K562 (cell line): ENCODE results near the gene TRIM47. TPM values are rescaled to one million over a fixed set of nuclear protein-coding genes. Genes with fewer than 3 reads are reported as not detected.

ENCODE experiments used
- ATAC-seq: fragments of 200-7000 bp; cut with Tn5 transposase; 3 replicates; pipeline ENCODE4 v1.9.1; 2020; ENCODE audit warnings: moderate library complexity
- BruUV-seq: library from RNA; stranded (reverse); fragments of 400-500 nt; replicated peaks from 2 replicates; lab custom pipeline; 2021; lab: Mats Ljungman, UMichigan
- CTCF ChIA-PET: fragments of 300-600 bp; formaldehyde crosslinking; extraction: SDS; loops from one replicate; lab custom pipeline; 2021; ENCODE audit warnings: low intra/inter-chr PET ratio; lab: Yijun Ruan, JAX
- POLR2A ChIA-PET: fragments of 300-600, 350-650 bp; sonication (Branson Sonifier 250); formaldehyde crosslinking; extraction: SDS; loops from one replicate; lab custom pipeline; 2021; ENCODE audit warnings: antibody characterized with exemption, inconsistent platforms; lab: Yijun Ruan, JAX
- DNase-seq, 4 experiments: peaks; one replicate each; pipeline versions ENCODE4 v3.0.0 to v3.0.0-alpha.2; 2011 to 2018; ENCODE audit warnings: low spot score in 3 of 4, mixed read lengths in 3 of 4; ENCODE audit errors: extremely low read depth in 1 of 4
- FAIRE-seq: peaks from 2 replicates; lab custom pipeline; 2011; peaks lifted over from hg19 to GRCh38; lab: Jason Lieb, UNC
- H2AFZ ChIP-seq: 2 replicates; pipeline ENCODE4 v1.6.0; 2011; ENCODE audit warnings: low read depth, low read length, control low read depth, inconsistent platforms
- H3K27ac ChIP-seq: fragments of 200-600 bp; 3 replicates; pipeline ENCODE4 v1.8.0; 2011; ENCODE audit warnings: low read depth, mild to moderate bottlenecking, control low read depth, inconsistent platforms, low read length, moderate library complexity, mixed read lengths; ENCODE audit errors: extremely low read depth
- H3K27me3 ChIP-seq, 2 experiments: fragments of 300-600 bp in 1 of 2; 2 replicates in 1 of 2; 3 replicates in 1 of 2; pipeline versions ENCODE4 v1.6.0 to v1.8.0; 2011; ENCODE audit warnings: inconsistent platforms in 2 of 2, low read length in 2 of 2, mild to moderate bottlenecking in 1 of 2, mixed read lengths in 1 of 2, moderate library complexity in 1 of 2; ENCODE audit not compliant: control insufficient read depth in 2 of 2, insufficient read depth in 2 of 2
- H3K36me3 ChIP-seq: fragments of 300-600 bp; 3 replicates; pipeline ENCODE4 v1.8.0; 2011; ENCODE audit warnings: mild to moderate bottlenecking, low read length, inconsistent platforms; ENCODE audit not compliant: control insufficient read depth, insufficient read depth
- H3K4me1 ChIP-seq, 2 experiments: fragments of 200-600 bp in 1 of 2; replicated peaks in 1 of 2; 2 replicates in 1 of 2; 3 replicates in 1 of 2; pipeline versions ENCODE4 v1.5.1 to v1.8.0; 2011; ENCODE audit warnings: inconsistent platforms in 2 of 2, low read length in 2 of 2, mild to moderate bottlenecking in 1 of 2, mixed read lengths in 1 of 2, moderate library complexity in 1 of 2; ENCODE audit not compliant: control insufficient read depth in 2 of 2, insufficient read depth in 2 of 2
- H3K4me2 ChIP-seq: 2 replicates; pipeline ENCODE4 v1.6.1; 2011; ENCODE audit warnings: low read length, control low read depth, inconsistent platforms, mixed read lengths; ENCODE audit not compliant: insufficient read depth
- H3K4me3 ChIP-seq: fragments of 200-600 bp; sonication (generic), shearing (Covaris generic); 2 replicates; pipeline ENCODE4 v1.5.1; 2016; ENCODE audit warnings: control low read depth, inconsistent platforms
- H3K79me2 ChIP-seq: fragments of 200-600 bp; 3 replicates; pipeline ENCODE4 v1.8.0; 2011; ENCODE audit warnings: low read length, inconsistent platforms; ENCODE audit not compliant: control insufficient read depth, insufficient read depth
- H3K9ac ChIP-seq, 2 experiments: 2 replicates each; pipeline versions ENCODE4 v1.6.0 to v1.6.1; 2011; ENCODE audit warnings: low read depth in 2 of 2, low read length in 2 of 2, control low read depth in 1 of 2, inconsistent platforms in 1 of 2, mild to moderate bottlenecking in 1 of 2, mixed read lengths in 1 of 2; ENCODE audit not compliant: insufficient read depth in 1 of 2
- H3K9me1 ChIP-seq: one replicate; pipeline ENCODE4 v1.6.0; 2011; ENCODE audit warnings: inconsistent platforms, mild to moderate bottlenecking, low read length, moderate library complexity; ENCODE audit not compliant: control insufficient read depth, insufficient read depth
- H3K9me3 ChIP-seq: replicated peaks from 2 replicates; pipeline ENCODE4 v1.5.1; 2011; ENCODE audit warnings: low read depth, low read length, inconsistent platforms; ENCODE audit not compliant: control insufficient read depth, insufficient read depth
- H4K20me1 ChIP-seq: replicated peaks from 2 replicates; pipeline ENCODE4 v1.6.1; 2011; ENCODE audit warnings: low read length, inconsistent platforms, mixed read lengths; ENCODE audit not compliant: control insufficient read depth, insufficient read depth
- CTBP1 ChIP-seq: fragments of 450-650 bp; IDR thresholded peaks from 2 replicates; pipeline ENCODE4 v1.6.1; 2016; ENCODE audit warnings: borderline replicate concordance
- DPF2 ChIP-seq: fragments of 450-650 bp; IDR thresholded peaks from 2 replicates; pipeline ENCODE4 v1.6.1; 2016
- ETV1 ChIP-seq: fragments of 450-650 bp; conservative IDR thresholded peaks from 2 replicates; pipeline ENCODE4 v1.6.1; 2016; ENCODE audit warnings: missing genetic modification characterization, control low read depth, low read depth, missing compliant biosample characterization
- HNRNPK ChIP-seq: fragments of 200-400 bp; formaldehyde crosslinking; IDR thresholded peaks from one replicate; pipeline ENCODE4 v1.6.1; 2018; ENCODE audit warnings: mild to moderate bottlenecking, low read depth, low read length; ENCODE audit not compliant: poor library complexity, severe bottlenecking
- KLF16 ChIP-seq: IDR thresholded peaks from 2 replicates; pipeline ENCODE4 v1.6.1; 2016; ENCODE audit warnings: antibody characterized with exemption
- MLX ChIP-seq, 2 experiments: fragments of 450-650 bp in 1 of 2; sonication (generic) in 1 of 2; formaldehyde crosslinking; conservative IDR thresholded peaks; 2 replicates each; pipeline versions ENCODE4 v1.4.0 to v1.8.1; 2020 to 2022; ENCODE audit warnings: mild to moderate bottlenecking in 1 of 2, missing genetic modification reagents in 1 of 2
- NFIC ChIP-seq: fragments of 450-650 bp; IDR thresholded peaks from 2 replicates; pipeline ENCODE4 v1.6.1; 2017; ENCODE audit warnings: mild to moderate bottlenecking, inconsistent platforms
- POLR2G ChIP-seq: fragments of 200-400 bp; formaldehyde crosslinking; IDR thresholded peaks from 2 replicates; pipeline ENCODE4 v1.6.1; 2017; ENCODE audit warnings: low read depth, mild to moderate bottlenecking, antibody characterized with exemption, low read length, moderate library complexity
- PRDM10 ChIP-seq: fragments of 450-650 bp; IDR thresholded peaks from 2 replicates; pipeline ENCODE4 v1.6.1; 2018; ENCODE audit not compliant: partially characterized antibody
- SRSF7 ChIP-seq: fragments of 200-400 bp; formaldehyde crosslinking; optimal IDR thresholded peaks from 2 replicates; pipeline ENCODE3; 2017; ENCODE audit warnings: mild to moderate bottlenecking, low read depth, low read length
- TAF9B ChIP-seq: fragments of 450-650 bp; IDR thresholded peaks from 2 replicates; pipeline ENCODE4 v1.6.1; 2018; ENCODE audit warnings: mild to moderate bottlenecking; ENCODE audit not compliant: partially characterized antibody
- TCF7 ChIP-seq: sonication (generic); IDR thresholded peaks from 2 replicates; pipeline ENCODE4 v1.6.1; 2016; ENCODE audit warnings: antibody characterized with exemption, borderline replicate concordance
- ZNF232 ChIP-seq: sonication (generic); formaldehyde crosslinking; IDR thresholded peaks from 2 replicates; pipeline ENCODE4 v1.8.0; 2022; ENCODE audit warnings: mild to moderate bottlenecking, missing genetic modification reagents
- ZNF583 ChIP-seq: fragments of 250-450 bp; sonication (Bioruptor Pico); IDR thresholded peaks from 2 replicates; pipeline ENCODE4 v1.4.0; 2020
- WGBS: fragments of 100-300 bp; shearing (Covaris generic); methylation state at CpG from one replicate; pipeline ENCODE4 v1.1.6; 2016; ENCODE audit warnings: low coverage, mixed read lengths; ENCODE audit not compliant: insufficient coverage; ENCODE audit errors: missing lambda C conversion rate; 5-methylcytosine and 5-hydroxymethylcytosine counted together
- in situ Hi-C: fragments of 300-500 bp; cut with MboI; formaldehyde crosslinking; loops from 4 replicates; pipeline ENCODE4 v1.15.0; 2018; ENCODE audit warnings: inconsistent platforms, mixed read lengths
- intact Hi-C: fragments of 100-400 bp; cut with micrococcal nuclease; formaldehyde crosslinking; loops from 2 replicates; pipeline ENCODE4 v1.14.2; 2022
- polyA plus RNA-seq, 8 experiments: library from polyadenylated mRNA; depleted of rRNA in 4 of 8; stranded (reverse) in 5 of 8; unstranded in 3 of 8; fragments of >200 nt; fragmentation: Nextera tagmentation in 2 of 8; fragmentation: Illumina TruSeq in 1 of 8; extraction: Ambion mirVana in 2 of 8; extraction: Trizol in 1 of 8; gene quantifications; 2 replicates each; pipeline versions ENCODE4 v1.2.1 to v1.2.3, GENCODE V29; 2011 to 2014; ENCODE audit warnings: inconsistent platforms in 1 of 8, missing spikeins in 1 of 8
- total RNA-seq, 7 experiments: library from RNA; depleted of rRNA in 6 of 7; stranded (reverse); fragments of >200 nt in 6 of 7; fragmentation: Illumina TruSeq in 2 of 7; extraction: Trizol in 2 of 7; gene quantifications; 2 replicates each; pipeline versions ENCODE4 v1.2.1 to v1.2.3, GENCODE V29; 2011 to 2021; ENCODE audit warnings: low replicate concordance in 1 of 7

The TRIM47 gene
- total and polyA plus RNA-seq, 9 of the 15 experiments (the other 6 are each of a cell fraction or from before 2014, with no cell fraction given) = 0.56 to 6.1 (median 3.2) TPM

GRCh38 chr17:75849279-75849646 is 29.1 kb downstream of the TRIM47 start (continued):
- no peak for TF ChIP-seq PRDM10
- no peak for TF ChIP-seq ZNF232 (CRISPR knock-in tag)
- TF ChIP-seq MLX (CRISPR knock-in tag; conservative IDR thresholded peaks at IDR 0.05) = no peak
- TF ChIP-seq, all 486 proteins: peak for 2

GRCh38 chr17:75848523-75849278 is 29.7 kb downstream of the TRIM47 start:
- 42% methylated on average over 16 of the region's 16 CpGs for WGBS
- in situ Hi-C loops (no loop called here), intact Hi-C loops (loop anchor here (5.0 kb wide), 2 partner anchors 71 to 86 kb away; a partner anchor contains a TSS)
- H3K4me1 ChIP-seq = peaks cover 36 to 67% of the 10 kb centered on the region in 2 experiments
- no peak overlapping the region for H3K4me3 ChIP-seq
- BruUV-seq = no TSS peak
- H3K4me2 ChIP-seq = peak overlapping the region; percentile 60; the same call in 1 of the 2 replicates
- H3K9me1 ChIP-seq = no peaks in the 10 kb centered on the region
- peak overlapping the region; percentile 46; the same call in 2 of the 3 replicates for H3K27ac ChIP-seq
- H3K36me3 ChIP-seq = peaks cover 57% of the 10 kb centered on the region
- H3K9me3 ChIP-seq = no peaks in the 10 kb centered on the region
- H2AFZ ChIP-seq = no peak overlapping the region
- H3K9ac ChIP-seq = peak overlapping the region; percentile 44 to 87; a peak in 3 of 4 replicates
- peaks cover 35% of the 10 kb centered on the region for H3K79me2 ChIP-seq
- no peaks in the 10 kb centered on the region for H4K20me1 ChIP-seq
- ChIA-PET CTCF (interaction anchor here (0.7 to 0.8 kb wide), 2 partner anchors 64 to 84 kb away, joined by 3 to 4 read pairs; partner anchors contain the start of genes GALK1 and UNK), POLR2A (interaction anchor here (1.0 to 8.5 kb wide), 4 partner anchors 19 to 151 kb away, joined by 4 to 145 read pairs (median 6); partner anchors contain the start of gene UNK)
- DNase-seq (peak in 3 of 4 experiments; percentile 41 to 86 (median 57)), ATAC-seq (no peak), FAIRE-seq (peak; percentile 85)
- H3K27me3 ChIP-seq = no peaks in the 10 kb centered on the region
- TF ChIP-seq ZNF583 (CRISPR knock-in tag) = no peak
- TF ChIP-seq SRSF7 = no peak
- TF ChIP-seq NFIC = no peak
- TF ChIP-seq DPF2 = no peak
- TF ChIP-seq CTBP1 = peak; percentile 70
- TF ChIP-seq ETV1 (tag) = 0 out of 2 replicates have a peak, but pooled peaks have one; percentile 12
- TF ChIP-seq POLR2G = peak; percentile 50
- TF ChIP-seq TAF9B = no peak
- TF ChIP-seq HNRNPK = no peak
- TF ChIP-seq TCF7 = no peak
- TF ChIP-seq KLF16 = peak; percentile 12; the same call in 1 of the 2 replicates
